ENCODE data around the gene ZGPAT. TPM values are rescaled to one million over a fixed set of nuclear protein-coding genes. Genes with fewer than 3 reads are reported as not detected.

The ZGPAT gene
- total RNA-seq, 1 experiment from 2014 or later, result 27.2 TPM

GRCh38 chr20:63745961-63746731, 38.3 kb downstream of the ZGPAT start:
- TF ChIP-seq CTCF (conservative IDR thresholded peaks at IDR 0.05) (no peak), EZH2 (IDR thresholded peaks at IDR 0.05; ENCODE audit: low read depth) (no peak)
- intact Hi-C loops (cut with micrococcal nuclease; ENCODE audit: unreplicated experiment), result no loop called here
- peaks cover 8% of the 10 kb centered on the region for H3K4me1 ChIP-seq (replicated peaks; ENCODE audit: insufficient read depth)
- H3K4me2 ChIP-seq, result no peak overlapping the region
- peaks cover 39% of the 10 kb centered on the region; the same call in 1 of the 2 replicates for H3F3A ChIP-seq (ENCODE audit: insufficient read depth, low read depth)
- POLR2A ChIA-PET (ENCODE audit: unreplicated experiment), result no interaction called here
- no peak overlapping the region for H3K27ac ChIP-seq
- H3K27me3 ChIP-seq (ENCODE audit: insufficient read depth, low read depth), result no peaks in the 10 kb centered on the region
- H2AFZ ChIP-seq, result no peak overlapping the region
- CTCF ChIA-PET, result interaction anchor here (0.7 kb wide), 1 partner anchor 39 kb away, joined by 3 read pairs; the partner anchor contains the start of genes ARFRP1 and ZGPAT
- H3K4me3 ChIP-seq, result no peak overlapping the region
- no peaks in the 10 kb centered on the region for H3K9me3 ChIP-seq (ENCODE audit: insufficient read depth, low read depth)
- no TSS peak for BruUV-seq (replicated peaks)
- H3K79me2 ChIP-seq (ENCODE audit: low read depth), result peaks cover 9% of the 10 kb centered on the region; the same call in 1 of the 2 replicates
- no peaks in the 10 kb centered on the region for H3K9me2 ChIP-seq (ENCODE audit: insufficient read depth)
- H4K20me1 ChIP-seq (ENCODE audit: insufficient read depth), result peaks cover 5% of the 10 kb centered on the region; the same call in 1 of the 2 replicates
- no peaks in the 10 kb centered on the region for H3K36me3 ChIP-seq (ENCODE audit: low read depth)
- no peak for DNase-seq

- ChIA-PET POLR2A (ENCODE audit: unreplicated experiment) (no interaction called here), CTCF (no interaction called here)
- no peaks in the 10 kb centered on the region for H3K36me3 ChIP-seq (ENCODE audit: low read depth)
- H3K4me1 ChIP-seq (replicated peaks; ENCODE audit: insufficient read depth), result peaks cover 1% of the 10 kb centered on the region; the same call in 1 of the 2 replicates
- peaks cover 2% of the 10 kb centered on the region; the same call in 1 of the 2 replicates for H3K79me2 ChIP-seq (ENCODE audit: low read depth)
- H3K9me3 ChIP-seq (ENCODE audit: insufficient read depth, low read depth), result no peaks in the 10 kb centered on the region
- H3F3A ChIP-seq (ENCODE audit: insufficient read depth, low read depth), result peaks cover 40% of the 10 kb centered on the region; the same call in 1 of the 2 replicates
- no TSS peak for BruUV-seq (replicated peaks)
- H3K9me2 ChIP-seq (ENCODE audit: insufficient read depth), result no peaks in the 10 kb centered on the region
- TF ChIP-seq CTCF (conservative IDR thresholded peaks at IDR 0.05) (no peak), EZH2 (IDR thresholded peaks at IDR 0.05; ENCODE audit: low read depth) (no peak)
- no peak overlapping the region for H3K27ac ChIP-seq
- no peak overlapping the region for H3K4me2 ChIP-seq
- H4K20me1 ChIP-seq (ENCODE audit: insufficient read depth), result 0 out of 2 replicates have a peak, but pooled peaks cover 5% of the 10 kb centered on the region
- intact Hi-C loops (cut with micrococcal nuclease; ENCODE audit: unreplicated experiment), result no loop called here
- no peaks in the 10 kb centered on the region for H3K27me3 ChIP-seq (ENCODE audit: insufficient read depth, low read depth)
- no peak overlapping the region for H3K4me3 ChIP-seq
- no peak overlapping the region for H2AFZ ChIP-seq
- no peak for DNase-seq
These were observed 39.0 kb downstream of the ZGPAT start for GRCh38 chr20:63746751-63747315.

GRCh38 chr20:63747622-63748069, 39.8 kb downstream of the ZGPAT start:
- ChIA-PET CTCF (no interaction called here), POLR2A (ENCODE audit: unreplicated experiment) (interaction anchor here (0.5 kb wide), 1 partner anchor 1048 kb away, joined by 4 read pairs; no protein-coding TSS in a partner anchor)

More at GRCh38 chr20:63747622-63748069, 39.8 kb downstream of the ZGPAT start:
- intact Hi-C loops (cut with micrococcal nuclease; ENCODE audit: unreplicated experiment), result no loop called here
- H2AFZ ChIP-seq, result no peak overlapping the region
- no peaks in the 10 kb centered on the region for H3K9me3 ChIP-seq (ENCODE audit: insufficient read depth, low read depth)
- TF ChIP-seq CTCF (conservative IDR thresholded peaks at IDR 0.05), result no peak
- no peak for TF ChIP-seq EZH2 (IDR thresholded peaks at IDR 0.05; ENCODE audit: low read depth)
- no peak for DNase-seq
- no peak overlapping the region for H3K4me2 ChIP-seq
- peaks cover 40% of the 10 kb centered on the region; the same call in 1 of the 2 replicates for H3F3A ChIP-seq (ENCODE audit: insufficient read depth, low read depth)
- H4K20me1 ChIP-seq (ENCODE audit: insufficient read depth), result 0 out of 2 replicates have a peak, but pooled peaks cover 5% of the 10 kb centered on the region
- H3K27me3 ChIP-seq (ENCODE audit: insufficient read depth, low read depth), result no peaks in the 10 kb centered on the region
- no peak overlapping the region for H3K4me3 ChIP-seq
- no peaks in the 10 kb centered on the region for H3K9me2 ChIP-seq (ENCODE audit: insufficient read depth)
- H3K36me3 ChIP-seq (ENCODE audit: low read depth), result no peaks in the 10 kb centered on the region
- H3K27ac ChIP-seq, result no peak overlapping the region
- BruUV-seq (replicated peaks), result no TSS peak
- no peaks in the 10 kb centered on the region for H3K79me2 ChIP-seq (ENCODE audit: low read depth)
- no peaks in the 10 kb centered on the region for H3K4me1 ChIP-seq (replicated peaks; ENCODE audit: insufficient read depth)
